Renal cortex interstitium (tissue), 11 donors: ENCODE results near the gene TCP10L. TPM values are rescaled to one million over a fixed set of nuclear protein-coding genes. Genes with fewer than 3 reads are reported as not detected.
"Not testable (repeated sequence)": the region's sequence is repeated elsewhere in the genome, so short reads cannot be mapped to it uniquely, and the experiment has no call there.

Source experiments
- DNase-seq, 11 donors: peaks; one replicate each; pipeline ENCODE4 v3.0.0-alpha.2; 2013; ENCODE audit warnings: low read depth in 9 of 11, low spot score in 4 of 11; ENCODE audit errors: extremely low read depth in 1 of 11
- polyA plus RNA-seq, 3 donors: library from polyadenylated mRNA; unstranded; fragments of 120-200 nt; gene quantifications; one replicate each; pipeline ENCODE4 v1.2.1, GENCODE V29; 2013; ENCODE audit not compliant: insufficient read length in 3 of 3

TCP10L gene
- polyA plus RNA-seq, 3 donors = 1.6 to 3.1 (median 2.2) TPM

- DNase-seq = no peak
Measured at GRCh38 chr21:32533611-32534010, 51.7 kb downstream of the TCP10L start.

DNA sequence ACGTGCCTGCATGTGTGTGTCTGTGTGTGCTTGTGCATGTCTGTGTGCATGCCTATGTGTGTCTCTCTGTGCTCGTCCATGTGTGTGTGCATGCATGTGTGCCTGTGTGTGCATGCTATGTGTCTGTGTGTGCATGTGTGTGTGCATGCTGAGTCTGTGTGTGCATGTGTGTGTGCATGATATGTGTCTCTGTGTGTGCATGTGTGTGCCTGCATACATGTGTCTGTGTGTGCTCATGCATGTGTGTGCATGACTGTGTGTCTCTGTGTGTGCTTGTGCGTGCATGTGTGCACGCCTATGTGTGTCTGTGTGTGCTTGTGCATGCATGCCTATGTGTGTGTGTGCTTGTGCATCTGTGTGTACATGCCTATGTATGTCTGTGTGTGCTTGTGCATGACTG is 52.3 kb downstream of the TCP10L start:
- no peak for DNase-seq

GRCh38 chr21:32532636-32533035 is 52.7 kb downstream of the TCP10L start:
- DNase-seq = no peak

DNA sequence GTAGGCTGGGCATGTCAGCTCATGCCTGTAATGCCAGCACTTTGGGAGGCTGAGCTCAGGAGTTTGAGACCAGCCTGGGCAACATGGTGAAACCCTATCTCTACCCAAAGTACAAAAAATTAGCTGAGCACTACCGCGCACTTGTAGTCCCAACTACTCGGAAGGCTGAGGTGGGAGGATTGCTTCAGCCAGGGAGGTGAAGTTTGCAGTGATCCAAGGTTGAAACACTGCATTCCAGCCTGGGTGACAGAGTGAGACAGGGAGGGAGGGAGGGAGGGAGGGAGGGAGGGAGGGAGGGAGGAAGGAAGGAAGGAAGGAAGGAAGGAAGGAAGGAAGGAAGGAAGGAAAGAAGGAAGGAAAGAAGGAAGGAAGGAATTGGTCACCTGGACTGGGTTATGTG is 53.8 kb downstream of the TCP10L start:
- not testable (repeated sequence) for DNase-seq

- not testable (repeated sequence) for DNase-seq
Measured at GRCh38 chr21:32530809-32531208, 54.5 kb downstream of the TCP10L start.

DNA sequence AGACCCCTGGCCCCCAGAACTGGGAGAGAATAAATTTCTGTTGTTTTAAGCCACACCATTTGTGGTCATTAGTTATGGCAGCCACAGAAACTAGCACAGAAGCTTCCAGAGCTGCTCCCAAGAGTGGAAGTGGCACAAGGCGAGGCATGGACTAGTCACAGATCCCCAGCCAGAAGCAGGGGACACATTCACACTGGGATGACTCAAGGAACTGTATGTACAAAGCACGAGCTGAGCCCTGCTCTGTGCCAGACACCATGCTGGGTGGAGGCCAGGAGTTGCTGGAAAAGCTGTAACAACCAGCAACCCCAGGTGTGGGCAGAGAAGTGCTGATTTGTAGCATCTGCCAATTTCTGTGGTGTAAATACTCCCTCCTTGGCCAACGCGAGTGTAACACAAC is 55.6 kb downstream of the TCP10L start:
- DNase-seq = no peak

- DNase-seq = no peak
Measured at GRCh38 chr21:32525282-32525681, 60.0 kb downstream of the TCP10L start.

- no peak for DNase-seq
Measured at GRCh38 chr21:32523988-32524719, 61.2 kb downstream of the TCP10L start.

Other genes with a start within 250 kb of the TCP10L start
- gene URB1, start 192.5 kb downstream of the TCP10L start, polyA plus RNA-seq = 10 to 100 TPM; 12.4 to 13.2 (median 12.8) TPM
- 1 to 10 TPM; 2.2 to 5.0 (median 3.6) TPM for gene EVA1C, start 172.8 kb downstream of the TCP10L start, polyA plus RNA-seq
- gene CFAP298, start 26.9 kb upstream of the TCP10L start, polyA plus RNA-seq = 10 to 100 TPM; 60.1 to 75.3 (median 60.9) TPM
- 10 to 100 TPM; 13.3 to 15.0 (median 14.3) TPM for gene SYNJ1, start 142.5 kb upstream of the TCP10L start, polyA plus RNA-seq
- 10 to 100 TPM; 69.8 to 98.0 (median 86.2) TPM for gene PAXBP1, start 186.2 kb upstream of the TCP10L start, polyA plus RNA-seq